ENCODE data around the gene CACNA1H. TPM values are rescaled to one million over a fixed set of nuclear protein-coding genes. Genes with fewer than 3 reads are reported as not detected.
"Not testable (repeated sequence)": the region's sequence is repeated elsewhere in the genome, so short reads cannot be mapped to it uniquely, and the experiment has no call there.

The CACNA1H gene
- total RNA-seq, 1 experiment from 2014 or later: 9.7 TPM

DNA sequence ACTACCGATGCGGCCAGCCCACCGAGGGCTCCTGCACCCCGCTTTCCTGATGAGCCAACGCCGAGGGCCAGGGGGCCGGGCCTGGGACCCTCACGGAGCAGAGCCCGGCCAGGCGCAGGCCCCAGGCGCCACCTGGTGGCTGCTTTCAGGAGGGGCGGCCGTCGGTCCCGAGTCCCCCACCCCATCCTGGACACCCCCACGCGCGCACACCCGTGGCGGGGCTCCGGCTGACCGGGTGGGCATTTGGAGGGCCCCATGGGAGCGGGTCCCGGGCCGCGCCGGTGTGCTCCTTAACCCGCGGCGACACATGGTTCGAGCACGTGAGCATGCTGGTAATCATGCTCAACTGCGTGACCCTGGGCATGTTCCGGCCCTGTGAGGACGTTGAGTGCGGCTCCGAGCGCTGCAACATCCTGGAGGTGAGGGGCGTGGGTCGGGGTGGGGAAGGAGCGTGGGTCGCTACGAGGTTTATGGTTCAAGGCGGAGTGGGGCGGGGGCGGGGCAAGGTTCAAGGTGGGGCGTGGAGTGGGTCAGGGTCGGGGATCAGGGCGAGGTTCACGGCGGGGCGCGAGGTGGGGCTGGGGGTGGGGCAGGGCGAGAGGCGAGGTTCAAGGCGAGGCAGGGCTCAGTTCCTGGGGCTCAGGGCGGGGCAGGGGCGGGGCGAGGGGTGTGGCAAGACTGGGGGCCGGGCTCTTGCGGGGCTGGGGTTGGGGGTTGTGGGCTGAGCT, 41.9 kb downstream of the CACNA1H start:
- in situ Hi-C loops (cut with HindIII; ENCODE audit: low pct_unique_long_range_greater_than_20kb, low sequenced_read_pairs): no loop called here
- no peak for DNase-seq (ENCODE audit: low read depth)

DNA sequence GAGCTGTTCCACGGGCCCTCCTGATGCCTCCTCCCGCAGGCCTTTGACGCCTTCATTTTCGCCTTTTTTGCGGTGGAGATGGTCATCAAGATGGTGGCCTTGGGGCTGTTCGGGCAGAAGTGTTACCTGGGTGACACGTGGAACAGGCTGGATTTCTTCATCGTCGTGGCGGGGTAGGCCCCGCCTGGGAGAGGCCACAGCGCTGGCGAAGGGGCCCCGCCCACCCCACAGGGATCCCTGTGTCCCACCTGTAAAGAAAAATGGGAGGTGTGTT, 42.4 kb downstream of the CACNA1H start:
- in situ Hi-C loops (cut with HindIII; ENCODE audit: low pct_unique_long_range_greater_than_20kb, low sequenced_read_pairs): no loop called here
- DNase-seq (ENCODE audit: low read depth): no peak

DNA sequence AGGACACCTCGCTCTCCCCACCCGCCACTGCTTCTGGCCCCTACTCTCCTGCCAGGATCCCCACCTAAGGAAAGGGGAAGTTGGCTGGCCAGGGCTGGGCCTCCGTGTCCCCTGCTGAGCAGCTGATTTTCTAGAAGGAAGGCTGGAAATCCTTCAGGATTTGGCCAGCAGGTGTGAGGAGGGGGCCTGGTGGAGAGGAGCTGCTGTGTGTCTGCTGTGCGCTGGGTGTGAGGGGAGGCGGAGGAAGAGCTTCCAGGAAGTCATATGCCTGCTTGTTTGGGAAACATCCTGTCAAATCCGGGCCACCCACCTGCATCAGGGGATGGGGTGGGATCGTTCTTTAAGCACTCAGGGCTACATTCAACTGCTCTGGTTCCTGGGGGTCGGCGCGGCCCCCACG, 43.6 kb downstream of the CACNA1H start:
- in situ Hi-C loops (cut with HindIII; ENCODE audit: low pct_unique_long_range_greater_than_20kb, low sequenced_read_pairs): no loop called here
- DNase-seq (ENCODE audit: low read depth): no peak

DNA sequence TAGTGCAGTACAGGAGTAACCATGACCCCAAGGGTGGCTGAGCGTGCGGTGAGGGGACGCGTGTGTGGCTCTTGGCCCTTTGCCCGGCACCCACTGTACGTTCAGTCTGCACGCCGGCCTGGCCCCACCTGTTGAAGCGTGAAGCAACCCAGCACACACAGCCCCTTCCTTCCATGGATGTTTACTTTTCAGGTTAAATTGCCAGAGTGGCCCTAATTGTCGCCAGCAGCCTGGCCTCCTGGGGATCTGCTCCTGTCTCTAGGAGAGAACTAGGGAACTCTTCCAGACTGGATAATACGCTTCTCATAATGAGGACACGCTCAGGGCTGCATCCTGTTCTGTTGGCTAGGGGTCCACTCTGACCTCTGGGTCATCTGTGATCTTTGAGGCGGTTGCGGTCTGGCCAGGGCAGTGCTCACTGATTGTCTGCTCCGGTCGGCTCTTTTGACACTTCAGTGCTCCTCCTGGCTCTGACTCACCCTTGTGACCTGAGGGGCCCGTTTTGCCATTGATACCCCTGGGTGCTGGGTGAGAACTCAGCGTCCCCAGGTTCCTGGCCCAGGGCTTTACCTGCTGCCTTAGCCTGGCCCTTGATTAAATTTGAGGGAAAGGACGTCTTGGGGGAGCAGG, 44.4 kb downstream of the CACNA1H start:
- in situ Hi-C loops (cut with HindIII; ENCODE audit: low pct_unique_long_range_greater_than_20kb, low sequenced_read_pairs): no loop called here
- peak; percentile 71 for DNase-seq (ENCODE audit: low read depth)

DNA sequence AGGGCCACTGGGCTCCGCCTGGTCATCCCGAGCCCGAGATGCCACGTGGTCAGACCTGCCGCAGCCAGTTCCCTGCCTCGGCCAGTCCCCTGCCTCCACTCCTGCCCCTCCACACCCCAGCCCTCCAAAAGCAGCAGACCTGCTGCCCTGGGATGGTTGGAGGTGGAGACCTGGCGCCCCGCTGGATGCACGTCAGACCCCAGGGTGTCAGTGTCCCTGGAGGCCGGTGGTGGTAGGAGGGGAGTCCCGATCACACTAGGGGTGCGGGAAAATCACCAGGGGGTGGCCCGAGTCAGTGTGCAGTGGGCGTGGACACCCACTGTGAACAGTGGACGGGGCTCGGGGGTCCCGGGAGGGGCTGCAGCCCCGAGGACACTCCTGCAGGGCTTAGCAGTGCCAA, 45.3 kb downstream of the CACNA1H start:
- in situ Hi-C loops (cut with HindIII; ENCODE audit: low pct_unique_long_range_greater_than_20kb, low sequenced_read_pairs): no loop called here
- DNase-seq (ENCODE audit: low read depth): no peak

DNA sequence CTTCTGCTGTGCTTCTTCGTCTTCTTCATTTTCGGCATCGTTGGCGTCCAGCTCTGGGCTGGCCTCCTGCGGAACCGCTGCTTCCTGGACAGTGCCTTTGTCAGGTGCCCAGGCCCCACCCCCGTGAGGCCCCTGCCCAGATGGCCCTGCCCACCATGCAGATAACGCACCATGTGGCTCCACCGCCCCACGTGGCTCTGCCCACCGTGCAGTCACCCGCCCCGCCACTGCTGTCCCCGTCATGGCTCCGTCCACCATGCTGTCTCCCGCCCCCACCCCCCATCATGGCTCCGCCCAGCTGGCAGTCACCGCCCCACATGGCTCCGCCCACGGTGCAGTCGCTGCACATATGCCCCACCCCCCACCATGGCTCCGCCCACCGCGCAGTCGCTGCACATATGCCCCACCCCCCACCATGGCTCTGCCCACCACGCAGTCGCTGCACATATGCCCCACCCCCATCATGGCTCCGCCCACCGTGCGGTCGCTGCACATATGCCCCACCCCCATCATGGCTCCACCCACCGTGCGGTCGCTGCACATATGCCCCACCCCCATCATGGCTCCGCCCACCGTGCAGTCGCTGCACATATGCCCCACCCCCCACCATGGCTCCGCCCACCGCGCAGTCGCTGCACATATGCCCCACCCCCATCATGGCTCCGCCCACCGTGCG, 45.9 kb downstream of the CACNA1H start:
- DNase-seq (ENCODE audit: low read depth); in situ Hi-C loops (cut with HindIII; ENCODE audit: low pct_unique_long_range_greater_than_20kb, low sequenced_read_pairs): not testable (repeated sequence)

DNA sequence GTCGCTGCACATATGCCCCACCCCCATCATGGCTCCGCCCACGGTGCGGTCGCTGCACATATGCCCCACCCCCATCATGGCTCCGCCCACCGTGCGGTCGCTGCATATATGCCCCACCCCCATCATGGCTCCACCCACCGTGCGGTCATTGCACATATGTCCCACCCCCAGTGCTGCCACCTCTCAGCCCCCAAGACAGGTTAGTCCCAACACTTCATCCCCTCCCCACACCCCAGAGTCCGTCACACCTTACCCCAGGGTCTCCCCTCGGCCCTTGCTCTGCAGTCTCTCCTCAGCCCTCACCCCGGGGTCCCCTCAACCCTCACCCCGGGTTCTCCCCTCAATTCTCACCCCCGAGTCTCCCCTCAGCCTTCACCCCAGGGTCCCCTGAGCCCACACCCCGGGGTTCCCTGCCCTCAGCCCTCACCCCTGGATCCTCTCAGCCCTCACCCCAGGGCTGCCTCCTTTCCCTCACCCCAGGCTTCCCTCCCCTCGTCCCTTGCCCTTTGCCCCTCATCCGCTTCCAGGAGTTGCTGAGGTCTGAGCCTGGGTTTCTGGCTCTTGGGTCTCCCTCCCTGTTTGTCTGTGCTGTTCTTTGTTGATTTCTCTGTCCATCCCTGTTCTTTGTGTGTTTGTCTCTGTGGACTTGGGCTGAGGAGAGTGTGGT, 46.6 kb downstream of the CACNA1H start:
- in situ Hi-C loops (cut with HindIII; ENCODE audit: low pct_unique_long_range_greater_than_20kb, low sequenced_read_pairs): no loop called here
- no peak for DNase-seq (ENCODE audit: low read depth)

DNA sequence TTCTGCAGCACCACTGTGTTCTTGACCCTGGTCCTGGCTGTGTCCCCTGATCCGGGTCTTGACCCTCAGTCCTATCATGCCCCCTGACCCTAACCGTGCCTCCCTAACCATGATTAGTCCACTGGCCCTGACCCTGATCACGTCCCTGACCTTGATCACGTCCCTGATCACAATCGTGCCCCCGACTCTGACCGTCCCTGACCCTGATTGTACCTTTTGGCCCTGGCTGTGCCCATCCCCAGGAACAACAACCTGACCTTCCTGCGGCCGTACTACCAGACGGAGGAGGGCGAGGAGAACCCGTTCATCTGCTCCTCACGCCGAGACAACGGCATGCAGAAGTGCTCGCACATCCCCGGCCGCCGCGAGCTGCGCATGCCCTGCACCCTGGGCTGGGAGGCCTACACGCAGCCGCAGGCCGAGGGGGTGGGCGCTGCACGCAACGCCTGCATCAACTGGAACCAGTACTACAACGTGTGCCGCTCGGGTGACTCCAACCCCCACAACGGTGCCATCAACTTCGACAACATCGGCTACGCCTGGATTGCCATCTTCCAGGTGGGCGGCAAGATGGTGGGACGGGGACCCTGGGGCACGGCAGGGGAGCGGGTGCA, 47.2 kb downstream of the CACNA1H start:
- in situ Hi-C loops (cut with HindIII; ENCODE audit: low pct_unique_long_range_greater_than_20kb, low sequenced_read_pairs): no loop called here
- no peak for DNase-seq (ENCODE audit: low read depth)

DNA sequence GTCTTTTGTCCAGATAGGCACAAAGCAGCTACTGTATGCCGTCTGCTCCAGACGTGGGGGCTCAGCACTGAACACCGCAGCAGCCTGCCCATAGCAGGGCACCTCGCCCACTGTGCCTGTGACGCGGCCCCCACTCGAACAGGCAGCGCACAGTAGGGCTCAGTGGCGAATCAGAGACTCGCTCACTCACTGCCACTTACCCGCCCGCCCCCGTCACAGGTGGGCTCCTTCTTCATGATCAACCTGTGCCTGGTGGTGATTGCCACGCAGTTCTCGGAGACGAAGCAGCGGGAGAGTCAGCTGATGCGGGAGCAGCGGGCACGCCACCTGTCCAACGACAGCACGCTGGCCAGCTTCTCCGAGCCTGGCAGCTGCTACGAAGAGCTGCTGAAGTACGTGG, 48.5 kb downstream of the CACNA1H start:
- in situ Hi-C loops (cut with HindIII; ENCODE audit: low pct_unique_long_range_greater_than_20kb, low sequenced_read_pairs): no loop called here
- no peak for DNase-seq (ENCODE audit: low read depth)

DNA sequence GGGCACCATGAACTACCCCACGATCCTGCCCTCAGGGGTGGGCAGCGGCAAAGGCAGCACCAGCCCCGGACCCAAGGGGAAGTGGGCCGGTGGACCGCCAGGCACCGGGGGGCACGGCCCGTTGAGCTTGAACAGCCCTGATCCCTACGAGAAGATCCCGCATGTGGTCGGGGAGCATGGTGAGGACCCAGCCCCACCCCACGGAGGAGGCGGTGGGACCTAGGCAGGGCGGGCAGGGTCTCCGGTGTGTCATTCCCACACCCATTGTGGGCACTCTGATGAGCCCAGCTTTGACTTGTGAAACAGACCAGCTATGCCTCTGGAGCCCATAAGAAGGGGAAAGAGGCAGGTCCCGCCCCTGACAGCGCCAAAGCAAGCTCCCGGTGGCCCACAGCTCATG, 49.4 kb downstream of the CACNA1H start:
- in situ Hi-C loops (cut with HindIII; ENCODE audit: low pct_unique_long_range_greater_than_20kb, low sequenced_read_pairs): no loop called here
- DNase-seq (ENCODE audit: low read depth): no peak

DNA sequence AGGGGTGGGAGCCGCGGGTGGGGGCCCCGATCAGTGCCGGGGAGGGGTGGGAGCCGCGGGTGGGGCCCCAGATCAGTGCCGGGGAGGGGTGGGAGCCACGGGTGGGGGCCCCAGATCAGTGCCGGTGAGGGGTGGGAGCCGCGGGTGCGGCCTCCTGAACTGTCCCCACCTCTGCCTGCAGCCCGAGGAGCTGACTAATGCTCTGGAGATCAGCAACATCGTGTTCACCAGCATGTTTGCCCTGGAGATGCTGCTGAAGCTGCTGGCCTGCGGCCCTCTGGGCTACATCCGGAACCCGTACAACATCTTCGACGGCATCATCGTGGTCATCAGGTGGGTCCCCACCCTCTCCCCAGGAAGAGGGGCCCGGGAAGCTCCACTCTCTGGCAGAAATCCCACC, 52.0 kb downstream of the CACNA1H start:
- in situ Hi-C loops (cut with HindIII; ENCODE audit: low pct_unique_long_range_greater_than_20kb, low sequenced_read_pairs): no loop called here
- no peak for DNase-seq (ENCODE audit: low read depth)

DNA sequence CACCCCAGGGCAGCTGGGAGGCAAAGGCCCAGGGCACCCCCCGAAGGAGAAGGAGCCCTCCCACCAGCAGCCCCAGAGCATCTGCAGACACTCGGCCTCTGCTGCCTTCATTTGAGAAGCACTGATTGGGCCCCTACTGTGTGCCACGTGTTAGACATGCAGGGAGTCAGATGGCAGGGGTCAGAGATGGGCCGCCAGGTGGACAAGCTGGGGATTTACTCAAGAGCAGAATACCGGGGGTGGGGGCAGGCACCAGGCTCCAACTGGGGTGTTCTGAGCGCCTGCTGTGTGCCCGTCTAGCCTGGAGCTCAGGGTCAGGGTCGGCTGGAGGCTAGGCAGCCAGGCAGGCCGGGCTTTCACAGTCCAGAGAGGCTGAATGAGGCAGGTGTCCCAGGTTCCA, 53.4 kb downstream of the CACNA1H start:
- in situ Hi-C loops (cut with HindIII; ENCODE audit: low pct_unique_long_range_greater_than_20kb, low sequenced_read_pairs): no loop called here
- DNase-seq (ENCODE audit: low read depth): no peak

DNA sequence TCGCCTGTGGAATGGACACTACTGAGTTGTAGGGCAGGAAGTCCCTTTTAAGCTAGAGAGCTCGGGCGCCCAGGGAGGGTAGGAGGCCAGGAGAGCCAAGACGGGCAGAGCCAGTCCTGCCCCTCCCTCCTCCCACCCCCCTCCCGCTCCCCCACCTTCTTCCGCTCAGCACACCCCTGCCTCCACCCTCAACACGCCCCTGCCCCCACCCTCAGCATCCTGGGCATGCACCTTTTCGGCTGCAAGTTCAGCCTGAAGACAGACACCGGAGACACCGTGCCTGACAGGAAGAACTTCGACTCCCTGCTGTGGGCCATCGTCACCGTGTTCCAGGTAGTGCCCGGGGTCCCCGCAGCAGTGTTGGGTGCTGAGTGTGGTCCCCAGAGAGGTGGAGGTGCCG, 53.9 kb downstream of the CACNA1H start:
- no peak for DNase-seq (ENCODE audit: low read depth)
- in situ Hi-C loops (cut with HindIII; ENCODE audit: low pct_unique_long_range_greater_than_20kb, low sequenced_read_pairs): no loop called here

DNA sequence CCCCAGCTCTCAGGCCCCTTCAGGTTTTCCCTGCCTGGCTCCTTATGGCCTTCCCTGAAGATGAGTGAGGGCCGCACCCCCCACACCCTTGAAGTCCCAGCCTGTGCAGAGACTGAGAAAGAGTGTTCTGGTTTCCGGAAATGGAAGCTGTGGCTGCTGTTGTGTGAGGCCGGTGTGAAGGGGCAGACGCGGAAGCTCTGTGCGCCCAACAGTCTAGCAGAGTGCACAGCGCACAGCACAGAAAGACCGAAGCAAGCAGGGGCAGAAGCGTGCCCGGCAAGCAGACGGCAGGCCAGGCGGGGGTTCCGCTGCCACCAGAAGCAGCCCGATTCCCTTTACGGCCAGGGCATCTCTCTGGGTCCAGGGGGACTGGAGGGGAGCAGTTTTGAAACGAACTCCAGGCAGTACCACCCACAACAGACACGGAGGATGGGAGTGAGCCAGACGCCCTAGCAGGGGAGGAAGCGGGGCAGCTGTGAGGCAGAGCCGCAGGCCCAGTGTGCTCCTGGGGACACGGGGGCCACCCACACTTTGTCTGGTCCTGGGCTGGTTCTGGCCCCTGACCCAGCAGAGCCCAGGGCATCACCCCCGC, 55.4 kb downstream of the CACNA1H start:
- in situ Hi-C loops (cut with HindIII; ENCODE audit: low pct_unique_long_range_greater_than_20kb, low sequenced_read_pairs): no loop called here

DNA sequence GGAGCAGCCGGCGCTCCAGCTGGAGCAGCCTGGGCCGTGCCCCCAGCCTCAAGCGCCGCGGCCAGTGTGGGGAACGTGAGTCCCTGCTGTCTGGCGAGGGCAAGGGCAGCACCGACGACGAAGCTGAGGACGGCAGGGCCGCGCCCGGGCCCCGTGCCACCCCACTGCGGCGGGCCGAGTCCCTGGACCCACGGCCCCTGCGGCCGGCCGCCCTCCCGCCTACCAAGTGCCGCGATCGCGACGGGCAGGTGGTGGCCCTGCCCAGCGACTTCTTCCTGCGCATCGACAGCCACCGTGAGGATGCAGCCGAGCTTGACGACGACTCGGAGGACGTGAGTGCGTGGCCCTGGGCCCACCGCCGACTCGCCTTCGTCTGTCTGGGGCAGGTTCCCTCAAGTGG, 56.2 kb downstream of the CACNA1H start:
- DNase-seq (ENCODE audit: low read depth): no peak
- in situ Hi-C loops (cut with HindIII; ENCODE audit: low pct_unique_long_range_greater_than_20kb, low sequenced_read_pairs): no loop called here

More for the DNA sequence above, 55.4 kb downstream of the CACNA1H start:
- DNase-seq (ENCODE audit: low read depth): no peak

DNA sequence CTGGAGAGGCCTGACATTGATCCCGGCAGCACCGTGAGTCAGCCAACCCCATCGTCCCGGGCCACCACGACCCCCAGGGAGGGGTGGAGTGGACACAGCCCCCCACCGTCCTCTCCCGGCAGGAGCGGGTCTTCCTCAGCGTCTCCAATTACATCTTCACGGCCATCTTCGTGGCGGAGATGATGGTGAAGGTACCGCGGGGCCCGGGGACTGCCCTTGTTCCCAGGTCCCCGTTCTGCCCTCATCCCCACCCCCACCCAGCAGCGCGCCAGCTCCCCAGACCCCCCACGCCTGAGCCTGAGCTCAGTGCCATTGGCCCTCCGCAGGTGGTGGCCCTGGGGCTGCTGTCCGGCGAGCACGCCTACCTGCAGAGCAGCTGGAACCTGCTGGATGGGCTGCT, 57.6 kb downstream of the CACNA1H start:
- no peak for DNase-seq (ENCODE audit: low read depth)
- in situ Hi-C loops (cut with HindIII; ENCODE audit: low pct_unique_long_range_greater_than_20kb, low sequenced_read_pairs): no loop called here

DNA sequence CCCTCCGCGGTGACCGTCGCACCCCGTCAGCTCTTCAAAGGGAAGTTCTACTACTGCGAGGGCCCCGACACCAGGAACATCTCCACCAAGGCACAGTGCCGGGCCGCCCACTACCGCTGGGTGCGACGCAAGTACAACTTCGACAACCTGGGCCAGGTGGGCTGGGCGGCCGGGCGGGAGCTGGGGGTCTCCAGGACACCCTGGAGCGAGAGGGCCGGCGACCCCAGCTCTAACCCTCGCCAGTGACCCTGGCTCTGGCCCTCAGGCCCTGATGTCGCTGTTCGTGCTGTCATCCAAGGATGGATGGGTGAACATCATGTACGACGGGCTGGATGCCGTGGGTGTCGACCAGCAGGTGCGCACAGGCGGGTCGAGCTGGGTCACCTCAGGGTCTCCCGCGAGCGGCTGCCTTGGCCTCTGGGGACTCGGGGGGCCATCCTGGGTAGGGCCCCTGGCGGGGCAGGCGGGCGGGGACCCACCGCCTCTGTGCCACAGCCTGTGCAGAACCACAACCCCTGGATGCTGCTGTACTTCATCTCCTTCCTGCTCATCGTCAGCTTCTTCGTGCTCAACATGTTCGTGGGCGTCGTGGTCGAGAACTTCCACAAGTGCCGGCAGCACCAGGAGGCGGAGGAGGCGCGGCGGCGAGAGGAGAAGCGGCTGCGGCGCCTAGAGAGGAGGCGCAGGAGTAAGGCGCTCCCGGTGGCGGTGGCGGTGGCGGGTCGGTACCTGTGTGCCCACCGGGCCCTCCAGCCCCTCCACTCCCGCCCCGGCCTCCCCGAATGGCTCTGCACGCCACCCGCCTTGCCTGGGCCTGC, 58.8 kb downstream of the CACNA1H start:
- DNase-seq (ENCODE audit: low read depth): no peak
- in situ Hi-C loops (cut with HindIII; ENCODE audit: low pct_unique_long_range_greater_than_20kb, low sequenced_read_pairs): no loop called here
